Stimulated activated CD8-positive, alpha-beta memory T cell treated with anti-CD3 and anti-CD28 coated beads, Interleukin-15, amount 100 ng/mL, for 48 hours (primary cell): ENCODE data around the gene TMEM235.
A peak's percentile ranks its signal among the peaks of the same experiment; 100 is the strongest.

Experiments
- DNase-seq, 2 donors: peaks; one replicate each; pipeline ENCODE4 v3.0.0-alpha.2; 2020; ENCODE audit warnings: low read depth in 2 of 2

Gene TMEM235

DNA sequence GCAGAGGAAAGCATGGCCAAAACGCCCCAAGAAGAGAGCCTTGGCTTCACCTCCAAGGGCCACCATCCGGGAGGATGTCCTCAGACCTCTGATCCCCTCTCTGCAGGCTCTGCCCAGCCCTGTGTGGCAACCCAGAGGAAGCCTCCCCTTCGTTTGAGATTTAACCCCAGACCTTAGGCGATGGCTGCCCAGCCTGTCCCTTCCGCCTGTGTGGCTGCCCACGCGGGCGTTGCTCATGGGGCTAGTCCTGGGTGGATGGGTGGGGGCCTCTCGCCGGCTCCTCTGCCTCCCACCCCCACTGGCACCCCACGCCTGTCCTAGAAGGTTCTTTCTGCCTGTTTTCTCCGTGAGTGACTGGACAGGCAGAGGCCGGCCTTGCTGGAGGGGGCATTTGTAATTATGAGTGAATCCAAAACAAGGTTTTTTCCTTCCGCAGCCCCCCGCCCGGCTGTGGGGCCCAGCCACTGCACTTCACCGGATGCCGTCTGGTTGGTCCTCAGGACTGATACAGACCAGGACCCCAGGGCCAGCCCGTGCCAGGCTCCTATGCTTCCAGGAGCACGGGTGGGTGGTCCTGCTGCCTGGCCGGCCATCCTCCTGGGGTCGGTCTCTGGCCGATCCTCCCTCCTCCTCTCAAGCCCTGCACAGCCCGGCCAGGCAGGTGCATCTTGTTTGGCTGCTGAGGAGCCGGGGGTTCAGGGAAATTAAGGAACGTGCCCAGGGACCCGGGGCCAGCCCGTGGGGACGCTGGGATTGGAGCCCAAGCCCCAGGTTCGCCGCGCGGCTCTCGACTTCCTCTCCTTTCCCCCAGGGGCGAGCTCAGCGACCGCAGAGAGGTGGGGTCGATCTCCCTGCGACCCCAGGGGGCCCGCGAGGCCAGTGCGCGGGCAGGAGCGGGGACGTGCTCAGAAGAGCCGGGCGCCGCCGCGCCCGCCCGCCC is at the start of gene TMEM235:
Gene TMEM235, plus strand, starts transcription at position 636 of the 940 bp plus-strand sequence. CDS start 393 bp downstream, outside the sequence.
- DNase-seq = no peak

DNA sequence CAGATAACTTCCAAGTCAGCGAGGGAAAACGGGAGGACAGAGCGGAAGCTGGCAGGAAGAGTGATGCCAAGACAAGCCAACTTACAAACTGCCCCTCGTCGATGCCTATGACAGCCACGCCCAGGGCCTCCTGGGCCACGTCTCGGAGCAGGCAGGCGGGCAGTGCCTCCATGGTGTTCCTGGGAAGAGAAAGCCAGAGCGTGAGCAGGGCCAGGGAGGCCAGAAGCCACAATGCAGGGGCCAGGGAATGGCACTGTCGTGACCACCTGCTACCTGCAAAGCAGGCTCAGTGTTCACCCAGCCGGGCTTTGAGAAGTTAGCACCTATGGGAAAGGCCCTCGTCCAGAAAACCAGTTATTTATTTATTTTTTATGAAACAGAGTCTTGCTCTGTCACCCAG is 48.9 kb upstream of the TMEM235 start:
- DNase-seq = no peak

DNA sequence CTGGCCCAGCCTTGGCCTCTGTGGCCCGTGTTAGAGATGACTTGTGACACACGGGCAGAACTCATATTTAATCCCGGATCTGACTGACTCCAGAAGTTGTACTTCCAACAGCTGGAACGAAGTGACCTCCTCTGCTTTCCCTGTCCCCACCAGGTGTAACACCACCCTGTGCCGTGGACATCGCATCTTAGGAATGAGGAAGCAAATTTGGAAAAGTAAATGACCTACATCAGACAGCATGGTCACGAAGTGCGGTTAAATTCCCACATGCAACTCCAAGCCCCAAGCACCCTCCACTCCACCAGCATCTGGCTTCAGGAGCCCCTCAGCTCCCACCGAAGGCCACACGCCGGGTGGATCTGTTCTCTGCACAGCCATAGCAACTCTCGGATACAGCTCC is 47.5 kb upstream of the TMEM235 start:
- no peak for DNase-seq

DNA sequence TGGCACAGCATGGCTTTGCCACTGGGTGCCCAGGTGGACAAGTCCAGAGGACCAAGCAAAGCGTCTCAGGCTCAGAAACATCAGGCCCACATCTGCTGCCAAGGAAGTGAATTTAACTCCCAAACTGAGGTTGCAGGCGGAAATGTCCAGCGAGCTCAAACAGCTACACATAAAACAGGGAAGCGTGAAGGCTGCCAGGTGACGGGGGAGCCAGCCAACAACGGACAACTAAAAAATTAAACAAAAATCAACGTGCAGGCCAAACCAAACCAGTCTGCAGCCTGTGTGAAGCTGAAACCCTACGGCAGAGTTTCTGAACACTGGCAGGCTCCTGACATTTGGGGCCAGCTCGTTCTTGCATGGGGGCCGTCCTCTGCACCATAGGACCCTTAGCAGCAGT is 47.1 kb upstream of the TMEM235 start:
- DNase-seq = no peak

DNA sequence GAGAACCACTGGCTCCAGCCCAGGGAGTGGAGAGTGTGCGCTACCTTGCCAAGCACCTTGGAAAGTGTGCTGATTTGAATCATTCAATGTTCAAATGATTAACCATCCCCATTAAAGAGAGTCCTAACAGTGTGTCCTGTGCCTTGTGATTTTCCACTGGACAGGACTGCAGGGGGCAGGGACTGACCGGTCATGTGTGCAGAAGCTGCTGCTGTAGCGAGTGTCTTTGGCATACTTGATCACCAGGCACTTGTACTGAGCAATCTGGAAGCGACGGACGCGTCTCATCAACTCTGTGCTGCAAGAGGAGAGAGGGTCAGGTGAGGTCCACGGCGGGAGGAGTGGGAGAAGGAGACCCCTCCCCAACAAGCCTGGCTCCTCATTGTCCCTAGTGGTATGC is 46.6 kb upstream of the TMEM235 start:
- no peak for DNase-seq

DNA sequence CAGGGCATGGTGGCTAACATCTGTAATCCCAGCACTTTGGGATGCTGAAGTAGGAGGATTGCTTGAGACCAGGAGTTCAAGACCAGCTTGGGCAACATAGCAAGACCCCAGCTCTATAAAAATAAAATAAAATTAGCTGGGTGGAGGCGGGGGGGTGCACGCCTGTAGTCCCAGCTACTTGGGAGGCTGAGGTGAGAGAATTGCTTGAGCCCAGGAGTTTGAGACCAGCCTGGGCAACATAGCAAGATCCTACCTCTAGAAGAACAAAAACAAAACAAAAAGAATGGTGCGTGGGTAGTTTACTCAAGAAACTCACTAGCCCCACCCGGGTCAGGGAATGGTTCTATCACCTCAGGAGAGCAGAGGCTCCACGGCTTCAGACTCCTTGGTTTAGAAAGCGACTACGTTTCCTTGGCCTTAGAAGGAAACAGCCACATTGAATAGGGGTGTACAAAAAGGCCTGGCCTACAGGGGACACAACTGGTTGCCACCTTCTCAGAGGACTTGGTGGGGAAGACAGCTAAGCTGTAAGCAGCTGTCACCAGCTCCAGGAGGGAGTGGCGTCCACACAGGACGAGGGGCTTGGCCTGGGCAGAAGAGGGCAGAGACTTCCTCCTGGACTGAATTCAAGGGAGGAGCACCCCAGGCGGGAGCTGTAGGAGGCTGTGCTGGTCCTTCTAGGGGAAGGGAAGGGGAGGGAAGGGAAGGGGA is 45.3 kb upstream of the TMEM235 start:
- DNase-seq = no peak

DNA sequence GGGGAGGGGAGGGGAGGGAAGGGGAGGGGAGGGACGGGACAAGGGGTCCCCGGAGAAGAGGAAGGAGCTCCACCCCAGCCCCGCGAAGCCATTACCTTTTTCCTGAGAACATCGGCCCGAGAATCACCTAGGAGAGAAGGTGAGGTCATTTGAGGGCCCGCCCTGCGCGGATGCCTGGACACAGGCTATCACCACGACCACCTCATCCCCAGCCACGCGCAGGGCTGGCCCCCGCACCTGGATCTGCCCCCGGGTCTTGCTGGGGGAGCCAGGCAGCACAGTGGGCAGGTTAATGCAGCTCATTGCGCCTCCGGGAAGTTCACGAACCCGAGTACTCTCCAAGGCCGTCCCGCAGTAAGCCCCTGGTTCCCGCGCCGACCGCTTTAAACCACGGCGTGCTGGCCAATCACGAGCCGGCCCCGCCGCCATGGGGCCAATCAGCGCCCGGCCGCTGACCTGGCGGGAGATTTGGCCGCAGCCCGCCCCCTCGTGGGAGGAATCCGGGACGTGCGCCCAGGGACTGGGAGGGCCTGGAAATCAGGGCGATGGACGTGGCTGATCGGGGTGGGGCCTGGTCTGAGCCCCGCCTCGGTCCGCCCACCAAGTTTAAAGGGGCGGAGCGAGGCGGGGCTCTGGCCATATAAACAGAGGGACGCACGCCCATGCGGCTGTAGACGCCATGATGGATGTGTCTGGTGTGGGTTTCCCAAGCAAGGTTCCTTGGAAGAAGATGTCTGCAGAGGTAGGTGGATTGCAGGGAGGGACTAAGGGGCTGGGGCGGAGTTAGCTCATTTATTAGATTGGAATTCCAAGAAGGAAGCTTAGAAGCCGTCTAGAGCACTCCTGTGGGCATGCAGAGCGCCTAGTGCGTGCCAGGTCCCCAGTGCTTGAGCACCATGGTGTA is 44.5 kb upstream of the TMEM235 start, which contains the start of the genes AFMID and TK1:
Gene AFMID, plus strand, starts transcription at position 671 of the 904 bp plus-strand sequence. Its CDS starts 9 bp downstream, at position 680.
Gene TK1, minus strand, starts transcription at position 361 of the 904 bp plus-strand sequence. Its CDS starts 58 bp downstream, at position 303.
- DNase-seq = peak; percentile 95 to 96

DNA sequence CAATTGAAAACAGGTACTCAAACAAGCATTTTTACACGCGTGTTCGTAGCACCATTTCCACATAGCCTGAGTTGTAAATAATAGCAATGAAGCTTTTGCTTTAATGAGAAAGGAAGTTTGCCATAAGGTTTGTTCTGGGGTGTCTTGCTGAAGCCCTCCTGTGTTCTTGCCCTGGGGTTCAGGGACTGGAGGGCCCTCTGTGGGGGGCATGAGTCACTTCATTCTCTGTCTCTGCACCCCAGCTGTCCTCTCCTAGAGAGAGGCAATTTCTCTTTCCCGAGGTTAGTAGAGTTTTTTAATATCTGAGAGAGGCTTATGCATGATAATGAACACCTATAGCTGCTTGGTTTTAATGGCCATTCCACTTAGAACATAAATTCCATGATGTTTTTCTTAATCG is 34.7 kb upstream of the TMEM235 start:
- DNase-seq = no peak

DNA sequence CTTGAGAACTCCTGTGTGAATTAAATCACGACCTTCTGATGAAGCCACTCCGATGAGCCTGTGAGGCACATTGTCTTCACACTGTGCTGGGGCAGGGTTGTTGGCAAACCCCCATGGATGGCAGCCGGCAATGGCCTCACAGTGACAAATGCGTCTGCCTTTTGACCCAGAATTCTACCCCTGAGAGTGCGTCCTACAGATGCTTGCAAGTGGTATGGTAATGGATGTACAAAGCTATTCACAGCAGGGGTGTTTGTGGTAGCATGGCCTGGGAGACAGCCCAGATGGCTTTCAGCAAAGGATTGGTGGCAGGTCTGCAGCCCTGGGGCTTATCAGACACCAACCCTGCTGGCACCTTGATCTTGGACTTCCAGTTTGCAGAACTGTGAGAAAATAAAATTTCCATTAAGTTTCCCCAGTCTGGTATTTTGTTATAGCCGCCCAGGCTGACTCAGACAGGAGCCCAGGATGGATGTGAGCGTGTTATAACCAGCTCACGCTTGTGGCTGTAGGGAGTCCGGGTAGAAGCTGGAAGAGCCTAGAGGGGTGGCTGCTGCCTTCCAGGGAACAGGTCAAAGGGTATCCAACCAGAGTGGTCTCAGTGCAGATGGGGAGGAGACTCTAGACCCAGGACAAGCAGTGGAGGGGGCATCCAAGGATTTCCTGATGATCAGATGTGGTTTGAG is 34.1 kb upstream of the TMEM235 start:
- no peak for DNase-seq

DNA sequence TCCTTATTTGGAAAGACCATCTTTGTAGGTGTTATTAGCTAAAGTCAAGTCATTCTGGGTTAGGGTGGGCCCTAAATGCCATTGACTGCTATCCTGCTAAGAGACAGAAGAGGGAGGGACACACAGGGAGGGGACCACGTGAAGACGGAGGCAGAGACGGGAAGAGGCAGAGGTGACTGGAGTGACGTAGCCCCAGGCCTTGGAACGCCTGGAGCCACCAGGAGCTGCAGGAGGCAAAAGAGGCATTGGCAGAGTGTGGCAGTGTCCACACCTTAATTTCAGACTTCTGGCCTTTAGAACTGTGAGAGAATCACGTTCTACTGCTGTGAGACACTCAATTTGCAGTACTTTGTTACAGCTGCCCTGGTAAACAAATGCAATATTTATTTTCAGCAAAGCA is 31.0 kb upstream of the TMEM235 start:
- no peak for DNase-seq

DNA sequence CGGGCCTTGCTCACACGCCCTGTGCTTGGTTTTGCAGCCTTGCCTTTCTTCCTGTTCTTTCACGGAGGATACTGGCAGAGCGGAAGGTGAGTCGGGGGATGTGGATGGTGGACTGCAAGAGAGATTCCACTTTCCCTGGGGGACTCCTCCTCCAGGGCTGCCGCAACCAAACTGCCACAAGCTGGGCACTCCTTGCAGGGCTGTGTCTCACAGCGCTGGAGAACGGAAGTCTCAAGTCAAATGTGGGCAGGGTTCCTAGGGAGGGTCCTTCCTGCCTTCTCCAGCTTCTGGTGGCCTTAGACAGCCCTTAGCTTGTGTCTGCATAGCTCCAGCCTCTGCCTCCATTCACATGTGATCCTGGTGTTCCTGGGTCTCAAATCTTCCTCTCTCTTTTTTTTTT is 28.8 kb upstream of the TMEM235 start:
- no peak for DNase-seq

DNA sequence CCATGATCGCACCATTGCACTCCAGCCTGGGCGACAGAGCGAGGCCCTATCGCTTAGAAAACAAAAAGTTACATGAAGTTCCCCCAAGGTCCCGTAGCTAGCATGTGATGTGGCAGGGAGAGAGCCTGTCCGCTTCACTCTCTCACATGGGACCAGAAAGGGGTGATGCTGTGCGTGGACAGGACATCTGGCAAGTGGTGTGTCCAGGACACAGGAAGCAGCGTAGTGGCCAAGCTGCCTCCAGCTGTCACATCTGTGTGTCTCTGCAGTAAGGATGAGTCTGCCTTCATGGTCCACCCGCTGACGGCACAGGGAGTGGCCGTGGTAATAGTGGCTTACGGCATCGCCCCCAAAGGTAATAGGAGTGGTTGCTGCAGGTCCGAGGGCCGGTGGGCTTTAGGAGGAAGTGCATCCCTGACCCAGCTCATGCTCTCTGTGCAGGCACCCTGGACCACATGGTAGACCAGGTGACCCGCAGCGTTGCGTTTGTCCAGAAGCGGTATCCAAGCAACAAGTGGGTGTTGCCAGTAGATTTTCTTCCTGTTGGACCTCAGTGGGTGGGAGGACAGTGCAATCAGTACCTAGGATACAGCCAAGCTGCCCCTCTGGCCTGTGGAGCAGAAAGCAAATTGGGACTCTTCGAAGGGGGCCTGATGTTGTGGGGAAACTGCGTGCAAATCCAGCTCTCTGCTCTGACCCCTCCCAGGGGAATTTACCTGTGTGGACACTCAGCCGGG is 26.9 kb upstream of the TMEM235 start:
- no peak for DNase-seq

DNA sequence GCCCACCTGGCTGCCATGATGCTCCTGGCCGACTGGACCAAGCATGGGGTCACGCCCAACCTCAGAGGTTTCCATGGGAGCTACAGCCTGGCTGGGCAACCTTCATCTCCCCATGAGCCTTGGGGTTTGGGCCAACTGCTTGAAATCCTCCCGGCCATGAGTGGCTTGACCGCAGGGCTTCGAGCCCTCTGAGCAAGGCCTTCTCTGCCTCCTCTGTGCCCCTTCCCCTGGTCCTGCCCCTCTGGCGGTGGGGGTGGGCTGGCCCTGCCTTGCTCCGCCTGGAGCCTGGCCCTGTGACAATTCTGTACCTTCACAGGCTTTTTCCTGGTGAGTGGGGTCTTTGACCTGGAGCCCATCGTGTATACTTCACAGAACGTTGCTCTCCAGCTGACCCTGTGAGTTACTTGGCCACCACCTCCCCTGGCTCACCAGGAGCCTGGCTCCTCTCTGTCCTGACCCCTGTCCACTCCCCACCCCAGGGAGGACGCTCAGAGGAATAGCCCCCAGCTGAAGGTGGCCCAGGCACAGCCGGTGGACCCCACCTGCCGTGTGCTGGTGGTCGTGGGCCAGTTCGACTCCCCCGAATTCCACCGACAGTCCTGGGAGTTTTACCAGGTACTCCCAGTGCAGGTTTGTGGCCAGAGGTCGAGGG is 26.2 kb upstream of the TMEM235 start:
- no peak for DNase-seq

DNA sequence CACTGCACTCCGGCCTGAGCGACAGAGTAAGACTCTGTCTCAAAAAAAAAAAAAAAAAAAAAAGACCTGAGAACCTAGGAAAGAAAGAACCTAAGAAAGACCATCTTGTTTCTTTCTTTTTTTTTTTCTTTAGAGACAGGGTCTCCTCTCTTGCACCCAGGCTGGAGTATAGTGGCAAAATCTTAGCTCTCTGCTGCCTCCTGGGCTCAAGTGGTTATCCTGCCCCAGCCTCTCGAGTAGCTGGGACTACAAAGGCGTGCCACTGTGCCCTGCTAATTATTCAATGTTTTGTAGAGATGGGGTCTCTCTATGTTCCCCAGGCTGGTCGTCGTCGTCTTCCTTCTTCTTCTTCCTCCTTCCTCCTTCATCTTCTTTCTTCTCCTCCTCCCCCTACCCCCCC is 25.1 kb upstream of the TMEM235 start:
- DNase-seq = no peak

DNA sequence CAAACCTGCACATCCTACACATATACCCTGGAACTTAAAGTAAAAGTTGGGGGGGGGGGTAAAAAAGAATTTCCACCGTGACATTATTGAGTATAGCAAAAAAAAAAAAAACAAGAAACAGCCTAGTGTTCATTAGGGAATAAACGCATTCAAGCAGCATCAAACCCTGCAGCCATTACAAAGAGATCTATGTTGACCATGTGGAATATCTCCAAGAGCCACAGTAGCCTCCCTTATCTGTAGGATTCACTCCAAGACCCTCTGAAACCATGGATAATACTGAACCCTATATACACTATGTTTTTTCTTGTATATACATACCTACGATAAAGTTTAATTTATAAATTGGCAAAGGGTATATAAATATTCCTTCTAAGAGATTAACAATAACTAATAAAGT is 22.9 kb upstream of the TMEM235 start:
- DNase-seq = no peak

DNA sequence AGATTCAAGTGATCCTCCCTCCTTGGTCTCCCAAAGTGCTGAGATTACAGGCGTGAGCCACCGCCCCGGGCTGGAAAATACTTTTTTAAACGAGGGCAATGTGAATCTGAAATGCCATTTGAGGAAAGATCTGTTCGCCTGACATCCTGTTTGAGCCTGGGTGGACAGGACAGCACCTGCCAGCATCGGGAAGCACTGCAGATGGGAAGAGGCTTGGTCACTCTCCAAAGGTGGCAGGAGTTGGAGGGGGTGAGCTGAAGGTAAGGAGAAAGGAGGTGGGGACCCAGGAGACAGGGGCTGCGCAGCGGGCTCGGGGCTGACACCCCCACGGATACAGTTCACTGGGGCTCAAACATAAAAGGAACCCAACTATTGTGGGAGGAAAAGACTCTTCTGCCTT is 21.3 kb upstream of the TMEM235 start:
- no peak for DNase-seq

DNA sequence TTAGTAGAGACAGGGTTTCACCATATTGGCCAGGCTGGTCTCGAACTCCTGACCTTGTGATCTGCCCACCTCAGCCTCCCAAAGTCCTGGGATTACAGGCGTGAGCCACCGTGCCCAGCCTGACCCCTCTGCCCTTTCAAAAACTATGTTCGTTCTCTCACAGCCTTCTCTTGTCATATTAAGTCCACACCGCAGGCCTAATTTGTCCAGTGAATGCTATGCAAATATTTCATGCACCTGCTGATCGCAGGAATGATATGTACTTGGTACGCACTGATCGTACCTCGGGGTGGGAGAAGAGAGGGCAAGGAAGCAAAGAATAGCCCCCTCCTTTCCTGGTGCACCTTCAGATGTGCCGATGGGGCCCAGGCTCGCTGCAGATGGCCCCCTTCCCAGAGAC is 20.4 kb upstream of the TMEM235 start:
- DNase-seq = no peak

DNA sequence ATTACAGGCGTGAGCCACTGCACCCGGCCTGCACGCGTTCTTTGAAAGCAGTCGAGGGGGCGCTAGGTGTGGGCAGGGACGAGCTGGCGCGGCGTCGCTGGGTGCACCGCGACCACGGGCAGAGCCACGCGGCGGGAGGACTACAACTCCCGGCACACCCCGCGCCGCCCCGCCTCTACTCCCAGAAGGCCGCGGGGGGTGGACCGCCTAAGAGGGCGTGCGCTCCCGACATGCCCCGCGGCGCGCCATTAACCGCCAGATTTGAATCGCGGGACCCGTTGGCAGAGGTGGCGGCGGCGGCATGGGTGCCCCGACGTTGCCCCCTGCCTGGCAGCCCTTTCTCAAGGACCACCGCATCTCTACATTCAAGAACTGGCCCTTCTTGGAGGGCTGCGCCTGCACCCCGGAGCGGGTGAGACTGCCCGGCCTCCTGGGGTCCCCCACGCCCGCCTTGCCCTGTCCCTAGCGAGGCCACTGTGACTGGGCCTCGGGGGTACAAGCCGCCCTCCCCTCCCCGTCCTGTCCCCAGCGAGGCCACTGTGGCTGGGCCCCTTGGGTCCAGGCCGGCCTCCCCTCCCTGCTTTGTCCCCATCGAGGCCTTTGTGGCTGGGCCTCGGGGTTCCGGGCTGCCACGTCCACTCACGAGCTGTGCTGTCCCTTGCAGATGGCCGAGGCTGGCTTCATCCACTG is 17.3 kb upstream of the TMEM235 start, which contains the start of gene BIRC5:
Gene BIRC5, plus strand, starts transcription at position 238 of the 690 bp plus-strand sequence. Its CDS starts 64 bp downstream, at position 302.
- peak; percentile 85 to 91 for DNase-seq

DNA sequence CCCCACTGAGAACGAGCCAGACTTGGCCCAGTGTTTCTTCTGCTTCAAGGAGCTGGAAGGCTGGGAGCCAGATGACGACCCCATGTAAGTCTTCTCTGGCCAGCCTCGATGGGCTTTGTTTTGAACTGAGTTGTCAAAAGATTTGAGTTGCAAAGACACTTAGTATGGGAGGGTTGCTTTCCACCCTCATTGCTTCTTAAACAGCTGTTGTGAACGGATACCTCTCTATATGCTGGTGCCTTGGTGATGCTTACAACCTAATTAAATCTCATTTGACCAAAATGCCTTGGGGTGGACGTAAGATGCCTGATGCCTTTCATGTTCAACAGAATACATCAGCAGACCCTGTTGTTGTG is 16.7 kb upstream of the TMEM235 start:
- no peak for DNase-seq
